Measurements from ENCODE around the gene USP20.

GRCh38 chr9:129803676-129804060, 31.6 kb upstream of the USP20 start:
- TF ChIP-seq, protein P1, sequence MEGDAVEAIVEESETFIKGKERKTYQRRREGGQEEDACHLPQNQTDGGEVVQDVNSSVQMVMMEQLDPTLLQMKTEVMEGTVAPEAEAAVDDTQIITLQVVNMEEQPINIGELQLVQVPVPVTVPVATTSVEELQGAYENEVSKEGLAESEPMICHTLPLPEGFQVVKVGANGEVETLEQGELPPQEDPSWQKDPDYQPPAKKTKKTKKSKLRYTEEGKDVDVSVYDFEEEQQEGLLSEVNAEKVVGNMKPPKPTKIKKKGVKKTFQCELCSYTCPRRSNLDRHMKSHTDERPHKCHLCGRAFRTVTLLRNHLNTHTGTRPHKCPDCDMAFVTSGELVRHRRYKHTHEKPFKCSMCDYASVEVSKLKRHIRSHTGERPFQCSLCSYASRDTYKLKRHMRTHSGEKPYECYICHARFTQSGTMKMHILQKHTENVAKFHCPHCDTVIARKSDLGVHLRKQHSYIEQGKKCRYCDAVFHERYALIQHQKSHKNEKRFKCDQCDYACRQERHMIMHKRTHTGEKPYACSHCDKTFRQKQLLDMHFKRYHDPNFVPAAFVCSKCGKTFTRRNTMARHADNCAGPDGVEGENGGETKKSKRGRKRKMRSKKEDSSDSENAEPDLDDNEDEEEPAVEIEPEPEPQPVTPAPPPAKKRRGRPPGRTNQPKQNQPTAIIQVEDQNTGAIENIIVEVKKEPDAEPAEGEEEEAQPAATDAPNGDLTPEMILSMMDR (IDR thresholded peaks at IDR 0.05) = no peak
- no peak for TF ChIP-seq POLR2A (IDR thresholded peaks at IDR 0.05)
